Retinal pigment epithelial cell (primary cell): ENCODE results near the gene RAB11FIP4.

Source experiments
- DNase-seq: peaks from one replicate; pipeline ENCODE4 v3.0.0-alpha.2; 2010; ENCODE audit warnings: low read depth
- H3K4me3 ChIP-seq: 2 replicates; pipeline ENCODE4 v1.5.1; 2011; ENCODE audit warnings: mild to moderate bottlenecking, low read length, control low read depth, moderate library complexity
- CTCF ChIP-seq: conservative IDR thresholded peaks from 2 replicates; pipeline ENCODE4 v1.5.1; 2011; ENCODE audit warnings: low read depth, low read length, control low read depth, inconsistent platforms

RAB11FIP4 gene

DNA sequence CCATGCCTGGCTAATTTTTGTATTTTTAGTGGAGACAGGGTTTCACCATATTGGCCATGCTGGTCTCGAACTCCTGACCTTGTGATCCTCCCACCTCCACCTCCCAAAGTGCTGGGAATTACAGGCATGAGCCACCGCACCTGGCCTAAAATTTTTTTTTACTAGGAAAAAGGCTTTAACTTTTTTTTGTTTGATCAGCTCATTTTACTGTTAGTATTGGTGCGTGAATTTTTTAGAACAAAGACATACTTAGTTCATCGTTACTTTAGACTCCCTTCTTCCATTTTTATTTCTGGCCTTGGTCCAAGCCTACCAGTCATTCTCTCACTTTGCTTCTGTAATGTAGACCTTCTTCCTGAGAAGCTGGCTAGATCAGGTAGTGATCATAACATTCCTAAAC is 25.4 kb upstream of the RAB11FIP4 start:
- no peak for DNase-seq
- no peak for TF ChIP-seq CTCF
- no peak overlapping the region for H3K4me3 ChIP-seq

DNA sequence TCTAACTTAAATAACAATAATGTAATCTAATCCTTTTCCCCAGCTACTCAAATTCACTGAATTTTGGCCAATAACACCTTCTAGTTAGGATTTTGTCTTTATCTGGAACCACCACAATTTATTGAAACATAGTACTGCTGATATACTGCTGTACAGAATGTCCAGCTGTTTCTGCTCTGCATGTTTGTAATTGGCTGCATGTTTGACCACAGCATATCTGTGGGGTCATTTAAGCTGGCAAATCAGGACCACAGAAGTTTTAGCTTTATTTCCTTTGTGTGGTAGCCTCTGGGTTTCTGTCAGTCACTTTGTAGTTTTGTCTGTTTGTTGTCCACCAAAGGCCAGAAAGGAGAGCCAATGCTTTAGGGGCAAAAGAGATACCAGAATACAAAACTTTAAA is 22.2 kb upstream of the RAB11FIP4 start:
- TF ChIP-seq CTCF: no peak
- no peak for DNase-seq
- no peak overlapping the region for H3K4me3 ChIP-seq

- no peak for TF ChIP-seq CTCF
- no peak overlapping the region for H3K4me3 ChIP-seq
- DNase-seq: peak; percentile 11
These were observed 19.9 kb upstream of the RAB11FIP4 start for GRCh38 chr17:31371511-31372097.

DNA sequence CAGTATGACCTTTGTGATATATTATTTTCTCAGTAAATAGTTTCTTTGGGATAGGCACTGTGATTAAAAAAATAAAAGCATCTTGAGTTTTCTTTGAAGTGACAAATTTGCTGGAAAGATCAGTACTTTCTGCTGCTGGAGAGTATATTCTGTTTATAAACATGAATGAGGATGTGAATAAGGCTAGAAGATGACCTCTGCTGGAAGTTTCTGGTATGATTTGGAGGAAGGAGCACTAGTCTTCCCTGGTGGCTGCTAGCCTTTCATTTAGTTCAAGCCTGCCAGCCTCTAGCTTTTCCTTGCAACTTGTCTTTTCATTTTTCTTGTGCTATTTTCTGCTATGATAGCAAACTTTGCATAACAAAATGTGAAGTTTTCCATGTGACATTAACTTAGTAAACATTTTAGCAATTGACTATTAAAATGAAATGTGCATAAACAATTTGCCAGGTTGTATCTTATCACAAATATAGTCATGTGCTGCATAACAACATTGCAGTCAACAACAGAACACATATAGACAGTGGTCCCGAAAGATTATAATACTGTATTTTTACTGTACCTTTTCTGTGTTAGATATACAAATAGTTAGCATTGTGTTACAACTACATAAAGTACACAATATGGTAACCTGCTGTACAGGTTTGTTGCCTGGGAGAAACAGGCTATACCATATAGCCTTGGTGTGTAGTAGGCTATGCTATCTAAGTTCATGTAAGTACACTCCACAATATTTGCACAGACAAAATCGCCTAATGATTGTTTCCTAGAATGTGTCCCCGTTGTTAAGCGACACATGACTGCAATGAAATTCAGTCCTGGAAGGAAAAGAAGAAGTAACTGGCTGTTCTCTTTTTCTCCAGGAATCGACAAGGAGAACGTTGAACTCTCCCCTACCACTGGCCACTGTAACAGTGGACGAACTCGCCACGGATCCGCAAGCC is 18.1 kb upstream of the RAB11FIP4 start:
- H3K4me3 ChIP-seq: no peak overlapping the region
- DNase-seq: peak; percentile 16
- TF ChIP-seq CTCF: peak; percentile 72

GRCh38 chr17:31374094-31374447 is 17.4 kb upstream of the RAB11FIP4 start:
- no peak for TF ChIP-seq CTCF
- DNase-seq: no peak
- H3K4me3 ChIP-seq: no peak overlapping the region

DNA sequence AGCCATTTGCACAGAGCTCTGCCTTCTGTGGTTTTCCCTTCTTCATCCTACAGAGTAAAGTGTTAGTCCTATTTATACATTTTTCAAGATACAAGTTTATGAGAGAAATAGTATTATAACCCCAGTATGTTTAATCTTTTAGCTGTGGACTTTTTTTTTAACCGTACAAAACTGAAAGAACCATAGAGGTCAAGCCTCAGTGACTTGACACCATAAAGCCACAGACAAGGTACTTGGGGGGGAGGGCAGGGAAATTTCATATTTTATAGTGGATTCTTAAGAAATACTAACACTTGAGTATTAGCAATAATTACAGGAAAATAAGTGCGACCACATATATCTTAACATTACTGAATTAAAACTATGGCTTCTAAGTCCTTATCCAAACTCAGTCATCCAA is 17.0 kb upstream of the RAB11FIP4 start:
- no peak overlapping the region for H3K4me3 ChIP-seq
- TF ChIP-seq CTCF: no peak
- no peak for DNase-seq

GRCh38 chr17:31378638-31379037 is 12.8 kb upstream of the RAB11FIP4 start:
- no peak overlapping the region for H3K4me3 ChIP-seq

More at GRCh38 chr17:31378638-31379037, 12.8 kb upstream of the RAB11FIP4 start:
- peak; percentile 14 for TF ChIP-seq CTCF
- no peak for DNase-seq
